Measurements from ENCODE around the gene F7. TPM values are rescaled to one million over a fixed set of nuclear protein-coding genes. Genes with fewer than 3 reads are reported as not detected.
"Not testable (repeated sequence)": the region's sequence is repeated elsewhere in the genome, so short reads cannot be mapped to it uniquely, and the experiment has no call there.

The F7 gene
- total RNA-seq, 1 donor from 2014 or later: 7.3 TPM

DNA sequence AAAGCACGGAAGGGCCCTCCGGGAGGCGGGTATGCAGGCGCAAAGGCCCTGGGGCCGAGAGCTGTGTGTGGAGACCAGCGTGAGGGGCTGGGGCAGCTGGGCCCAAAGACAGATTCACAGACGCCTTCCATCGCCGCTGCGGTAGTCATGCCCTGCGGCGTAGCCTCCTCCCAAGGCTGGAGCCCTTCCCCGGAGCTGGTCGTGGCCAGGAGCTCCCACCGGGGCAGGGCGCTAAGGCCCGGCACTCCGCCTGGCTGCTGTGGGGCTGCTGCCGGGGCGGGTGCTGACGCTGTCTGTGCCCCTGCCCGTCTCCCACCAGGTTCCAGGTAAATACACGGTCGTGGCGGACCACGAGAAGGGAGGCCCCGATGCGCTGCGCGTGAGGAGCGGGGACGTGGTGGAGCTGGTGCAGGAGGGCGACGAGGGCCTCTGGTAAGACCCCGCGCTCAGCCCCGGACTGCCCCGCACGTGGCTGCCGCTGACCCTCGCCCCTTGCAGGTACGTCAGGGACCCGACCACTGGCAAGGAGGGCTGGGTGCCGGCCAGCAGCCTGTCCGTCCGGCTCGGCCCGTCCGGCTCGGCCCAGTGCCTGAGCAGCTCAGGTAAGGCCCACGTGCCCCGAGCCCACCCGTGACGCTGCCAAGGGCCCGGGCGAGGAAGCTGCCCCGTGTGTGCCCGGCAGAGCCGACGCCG lies 9.4 kb upstream of the F7 start:
- no peak overlapping the region for H3K27ac Mint-ChIP-seq
- H3K36me3 Mint-ChIP-seq (ENCODE audit: insufficient read depth): peaks cover 5% of the 10 kb centered on the region
- H3K27me3 Mint-ChIP-seq: no peaks in the 10 kb centered on the region
- H3K4me3 Mint-ChIP-seq (ENCODE audit: low read depth): no peak overlapping the region
- no peaks in the 10 kb centered on the region for H3K4me1 Mint-ChIP-seq (ENCODE audit: low read depth)
- TF ChIP-seq, protein P1, sequence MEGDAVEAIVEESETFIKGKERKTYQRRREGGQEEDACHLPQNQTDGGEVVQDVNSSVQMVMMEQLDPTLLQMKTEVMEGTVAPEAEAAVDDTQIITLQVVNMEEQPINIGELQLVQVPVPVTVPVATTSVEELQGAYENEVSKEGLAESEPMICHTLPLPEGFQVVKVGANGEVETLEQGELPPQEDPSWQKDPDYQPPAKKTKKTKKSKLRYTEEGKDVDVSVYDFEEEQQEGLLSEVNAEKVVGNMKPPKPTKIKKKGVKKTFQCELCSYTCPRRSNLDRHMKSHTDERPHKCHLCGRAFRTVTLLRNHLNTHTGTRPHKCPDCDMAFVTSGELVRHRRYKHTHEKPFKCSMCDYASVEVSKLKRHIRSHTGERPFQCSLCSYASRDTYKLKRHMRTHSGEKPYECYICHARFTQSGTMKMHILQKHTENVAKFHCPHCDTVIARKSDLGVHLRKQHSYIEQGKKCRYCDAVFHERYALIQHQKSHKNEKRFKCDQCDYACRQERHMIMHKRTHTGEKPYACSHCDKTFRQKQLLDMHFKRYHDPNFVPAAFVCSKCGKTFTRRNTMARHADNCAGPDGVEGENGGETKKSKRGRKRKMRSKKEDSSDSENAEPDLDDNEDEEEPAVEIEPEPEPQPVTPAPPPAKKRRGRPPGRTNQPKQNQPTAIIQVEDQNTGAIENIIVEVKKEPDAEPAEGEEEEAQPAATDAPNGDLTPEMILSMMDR (IDR thresholded peaks at IDR 0.05; ENCODE audit: unreplicated experiment): no peak
- H3K9me3 Mint-ChIP-seq (ENCODE audit: low read depth): no peaks in the 10 kb centered on the region
- no peak for DNase-seq (ENCODE audit: low spot score, unreplicated experiment)

DNA sequence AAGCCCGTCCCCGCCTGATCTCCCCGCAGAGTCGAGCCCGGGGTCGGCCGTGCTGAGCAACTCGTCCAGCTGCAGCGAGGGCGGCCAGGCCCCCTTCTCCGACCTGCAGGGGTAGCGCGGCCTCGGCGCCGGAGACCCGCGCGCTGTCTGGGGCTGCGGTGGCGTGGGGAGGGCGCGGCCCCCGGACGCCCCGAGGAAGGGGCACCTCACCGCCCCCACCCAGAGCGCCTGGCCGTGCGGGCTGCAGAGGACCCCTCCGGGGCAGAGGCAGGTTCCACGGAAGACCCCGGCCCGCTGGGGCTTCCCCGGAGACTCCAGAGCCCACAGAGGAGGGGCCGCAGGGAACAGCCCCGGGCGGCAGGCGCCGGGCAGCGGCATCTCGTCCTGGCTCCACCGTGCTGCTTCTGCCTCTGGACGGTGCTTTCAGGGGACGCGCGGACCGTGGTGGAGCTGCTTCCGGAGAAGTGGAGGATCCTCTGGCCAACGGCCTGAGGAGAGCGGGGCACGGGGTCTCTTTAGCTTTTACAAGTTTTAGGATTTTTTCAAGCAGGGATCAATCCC lies 8.8 kb upstream of the F7 start:
- H3K4me1 Mint-ChIP-seq (ENCODE audit: low read depth): no peaks in the 10 kb centered on the region
- peaks cover 5% of the 10 kb centered on the region for H3K36me3 Mint-ChIP-seq (ENCODE audit: insufficient read depth)
- H3K27ac Mint-ChIP-seq: no peak overlapping the region
- H3K9me3 Mint-ChIP-seq (ENCODE audit: low read depth): no peaks in the 10 kb centered on the region
- DNase-seq (ENCODE audit: low spot score, unreplicated experiment): no peak
- H3K27me3 Mint-ChIP-seq: no peaks in the 10 kb centered on the region
- H3K4me3 Mint-ChIP-seq (ENCODE audit: low read depth): no peak overlapping the region
- TF ChIP-seq, protein P1 (IDR thresholded peaks at IDR 0.05; ENCODE audit: unreplicated experiment): no peak

DNA sequence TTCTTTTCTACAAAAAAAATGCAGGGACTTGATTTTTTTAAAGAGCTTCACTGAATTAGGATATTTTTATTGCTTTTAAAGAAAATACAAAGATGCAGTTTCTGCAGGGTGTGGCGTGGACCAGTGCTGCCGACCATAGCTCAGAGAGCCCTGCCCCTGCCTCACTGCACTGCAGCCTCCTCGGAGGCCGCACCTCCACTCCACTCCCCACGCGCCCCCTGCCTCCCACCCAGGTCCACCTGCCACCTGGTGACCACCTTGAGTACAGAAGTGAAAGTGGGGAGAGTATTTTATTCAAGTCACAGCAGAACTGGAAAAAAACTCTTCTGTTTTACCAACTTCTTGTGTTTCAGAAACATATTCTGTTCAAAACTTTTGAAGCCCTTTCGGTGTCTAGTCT lies 7.9 kb upstream of the F7 start:
- Mint-ChIP-seq H3K36me3 (ENCODE audit: insufficient read depth) (peaks cover 5% of the 10 kb centered on the region), H3K4me3 (ENCODE audit: low read depth) (no peak overlapping the region), H3K9me3 (ENCODE audit: low read depth) (no peaks in the 10 kb centered on the region), H3K27ac (no peak overlapping the region), H3K4me1 (ENCODE audit: low read depth) (no peaks in the 10 kb centered on the region), H3K27me3 (no peaks in the 10 kb centered on the region)
- TF ChIP-seq, protein P1 (IDR thresholded peaks at IDR 0.05; ENCODE audit: unreplicated experiment): no peak
- DNase-seq (ENCODE audit: low spot score, unreplicated experiment): no peak

DNA sequence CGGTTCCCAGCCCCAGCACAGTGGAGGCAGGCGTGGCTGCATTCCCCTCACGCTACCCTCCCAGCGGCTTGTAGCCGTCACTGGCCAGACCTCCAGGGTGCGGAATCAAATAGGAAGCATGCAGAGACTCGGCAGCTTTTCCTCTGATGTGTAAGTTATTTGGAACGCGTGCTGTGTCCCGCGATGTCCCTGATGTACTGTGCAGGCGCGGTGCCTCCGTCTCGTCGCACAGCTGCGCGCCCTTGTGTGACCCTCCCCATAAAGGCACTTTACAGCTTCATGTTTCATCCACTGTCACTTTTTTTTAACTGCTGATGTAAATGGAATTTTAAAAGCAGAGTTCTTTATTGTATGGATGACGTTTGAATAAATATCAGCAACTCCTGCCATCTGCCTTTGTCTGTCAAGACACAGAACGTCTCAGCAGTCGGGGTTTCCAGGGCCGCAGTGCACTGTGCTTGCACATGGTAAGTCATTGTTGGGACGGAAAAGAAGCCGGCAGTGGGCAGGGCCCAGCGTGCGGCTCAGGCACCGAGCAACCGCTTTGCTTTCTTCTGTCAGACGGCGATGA lies 7.3 kb upstream of the F7 start:
- Mint-ChIP-seq H3K36me3 (ENCODE audit: insufficient read depth) (peaks cover 5% of the 10 kb centered on the region), H3K4me3 (ENCODE audit: low read depth) (no peak overlapping the region), H3K27me3 (no peaks in the 10 kb centered on the region), H3K4me1 (ENCODE audit: low read depth) (peaks cover 2% of the 10 kb centered on the region), H3K27ac (peak overlapping the region; percentile 12), H3K9me3 (ENCODE audit: low read depth) (no peaks in the 10 kb centered on the region)
- DNase-seq (ENCODE audit: low spot score, unreplicated experiment): no peak
- TF ChIP-seq, protein P1 (IDR thresholded peaks at IDR 0.05; ENCODE audit: unreplicated experiment): no peak

DNA sequence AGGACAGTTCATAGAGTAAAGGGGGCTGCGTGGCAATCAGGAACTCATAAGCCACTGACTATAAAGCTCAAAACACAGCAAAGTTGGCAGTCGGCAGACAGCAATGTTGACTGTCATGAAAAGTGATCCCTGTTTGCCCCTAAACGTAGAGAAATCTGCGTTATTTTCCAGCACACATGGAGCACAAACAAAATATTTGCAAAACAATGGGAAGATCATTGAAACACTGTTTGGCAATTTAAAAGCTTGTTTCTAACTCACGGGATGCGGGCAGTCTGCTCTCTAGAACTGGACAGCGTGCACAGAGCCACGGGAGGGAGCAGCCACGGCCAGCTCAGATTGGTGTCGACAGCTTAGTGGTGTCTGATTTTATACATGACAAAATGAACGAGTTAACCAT lies 6.4 kb upstream of the F7 start:
- no peak overlapping the region for H3K4me3 Mint-ChIP-seq (ENCODE audit: low read depth)
- DNase-seq (ENCODE audit: low spot score, unreplicated experiment): no peak
- peaks cover 2% of the 10 kb centered on the region for H3K4me1 Mint-ChIP-seq (ENCODE audit: low read depth)
- H3K36me3 Mint-ChIP-seq (ENCODE audit: insufficient read depth): peaks cover 5% of the 10 kb centered on the region
- TF ChIP-seq, protein P1 (IDR thresholded peaks at IDR 0.05; ENCODE audit: unreplicated experiment): no peak
- no peak overlapping the region for H3K27ac Mint-ChIP-seq
- H3K9me3 Mint-ChIP-seq (ENCODE audit: low read depth): no peaks in the 10 kb centered on the region
- H3K27me3 Mint-ChIP-seq: no peaks in the 10 kb centered on the region

DNA sequence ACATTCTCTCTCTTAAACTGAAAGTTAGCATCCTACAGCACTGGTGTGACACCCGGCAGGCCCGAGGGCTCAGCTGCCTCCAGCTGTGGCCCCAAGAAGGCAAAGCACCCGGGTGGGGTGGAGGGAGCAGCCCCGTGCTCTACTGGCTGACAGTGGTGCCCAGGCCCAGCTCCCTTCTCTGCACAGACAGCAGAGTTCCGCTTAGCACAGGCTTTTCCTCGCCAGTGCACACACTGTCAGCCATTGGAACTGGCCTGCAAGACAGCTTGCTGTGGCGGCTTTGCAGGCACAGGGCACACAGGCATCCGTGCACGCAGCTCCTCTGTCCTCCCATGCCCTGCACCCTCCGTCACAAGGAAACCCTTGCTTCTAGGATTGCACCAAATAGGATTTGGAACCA lies 3.3 kb upstream of the F7 start:
- DNase-seq (ENCODE audit: low spot score, unreplicated experiment); H3K4me3 Mint-ChIP-seq (ENCODE audit: low read depth); H3K27ac Mint-ChIP-seq; H3K9me3 Mint-ChIP-seq (ENCODE audit: low read depth); H3K27me3 Mint-ChIP-seq; H3K36me3 Mint-ChIP-seq (ENCODE audit: insufficient read depth): not testable (repeated sequence)
- H3K4me1 Mint-ChIP-seq (ENCODE audit: low read depth): peaks cover 13% of the 10 kb centered on the region

All from progenitor cell of endocrine pancreas (in vitro differentiated cells).